Kidney epithelial cell (primary cell): ENCODE measurements around the gene COPE. TPM values are rescaled to one million over a fixed set of nuclear protein-coding genes. Genes with fewer than 3 reads are reported as not detected.

ENCODE experiments used
- DNase-seq: peaks from one replicate; pipeline ENCODE4 v3.0.0-alpha.2; 2010; ENCODE audit warnings: low read depth
- H3K27me3 ChIP-seq: 2 replicates; pipeline ENCODE4 v1.6.0; 2011; ENCODE audit warnings: low read length; ENCODE audit not compliant: control insufficient read depth, insufficient read depth
- H3K36me3 ChIP-seq: 2 replicates; pipeline ENCODE4 v1.5.1; 2011; ENCODE audit warnings: low read length; ENCODE audit not compliant: control insufficient read depth, insufficient read depth
- H3K4me3 ChIP-seq: 2 replicates; pipeline ENCODE4 v1.5.1; 2011; ENCODE audit warnings: low read depth, mild to moderate bottlenecking, control low read depth, low read length
- CTCF ChIP-seq: IDR thresholded peaks from 2 replicates; pipeline ENCODE4 v1.5.1; 2011; ENCODE audit warnings: mild to moderate bottlenecking, moderate library complexity, low read length, control low read depth, inconsistent platforms; ENCODE audit not compliant: insufficient read depth, poor library complexity, severe bottlenecking
- total RNA-seq: library from RNA; depleted of rRNA; stranded (reverse); fragments of >200 nt; gene quantifications from 2 replicates; pipeline ENCODE4 v1.2.3, GENCODE V29; 2015

Gene COPE
- total RNA-seq, 1 donor from 2014 or later: 437 TPM

DNA sequence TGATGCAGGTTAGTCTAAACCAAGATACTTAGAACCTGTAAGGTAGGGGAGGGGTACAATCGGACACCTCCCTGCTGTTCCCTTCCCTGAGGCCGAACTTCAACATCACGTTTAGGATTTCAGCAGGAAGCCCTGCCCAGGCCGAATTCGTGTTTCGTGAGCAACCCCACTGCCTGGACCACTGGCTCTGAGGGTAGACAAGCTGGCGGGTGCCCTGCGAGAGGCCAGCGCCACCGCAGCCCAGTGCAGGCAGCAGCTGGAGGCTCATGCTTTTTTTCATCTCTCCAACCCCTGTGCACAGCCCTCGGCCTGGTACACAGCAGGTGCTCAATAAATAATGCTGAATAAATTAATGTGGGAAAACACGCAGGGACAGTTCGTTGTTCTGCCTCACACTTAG is 14.1 kb upstream of the COPE start:
- Histone ChIP-seq H3K36me3 (peaks cover 7% of the 10 kb centered on the region), H3K27me3 (no peaks in the 10 kb centered on the region), H3K4me3 (no peak overlapping the region)
- DNase-seq: no peak
- TF ChIP-seq CTCF: no peak

DNA sequence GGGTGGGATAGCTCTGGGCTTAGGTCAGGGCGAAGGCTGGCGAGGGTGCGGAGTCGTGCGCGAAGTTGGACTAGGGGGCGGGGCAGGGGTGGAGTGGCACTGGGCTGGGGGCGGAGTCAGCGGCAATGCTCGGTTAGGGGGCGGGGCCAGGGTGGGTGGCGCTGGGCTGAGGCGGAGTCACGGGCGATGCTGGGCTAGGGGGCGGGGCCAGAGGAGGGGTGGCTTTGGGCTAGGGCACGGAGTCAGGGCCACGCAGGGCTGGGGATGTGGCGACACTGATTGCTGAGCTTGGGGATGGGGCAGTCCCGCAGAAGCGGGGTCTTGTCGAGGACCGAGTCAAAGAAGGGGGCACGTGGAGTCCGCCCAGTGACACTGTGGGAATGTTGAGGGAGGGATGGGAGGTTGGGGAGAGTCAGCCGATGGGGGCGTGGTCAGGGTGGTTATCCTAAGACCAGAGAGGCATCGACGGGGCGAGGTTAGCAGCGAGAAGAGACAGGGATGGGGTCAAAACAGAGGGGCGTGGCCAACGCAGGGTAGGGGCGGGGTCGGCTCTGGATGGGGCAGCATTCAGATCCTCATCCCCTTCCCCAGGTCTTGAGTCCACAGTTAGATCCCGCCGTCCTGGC is 13.1 kb upstream of the COPE start:
- H3K27me3 ChIP-seq: no peaks in the 10 kb centered on the region
- no peak for DNase-seq
- H3K36me3 ChIP-seq: peaks cover 7% of the 10 kb centered on the region
- no peak overlapping the region for H3K4me3 ChIP-seq
- TF ChIP-seq CTCF: no peak

- no peak for TF ChIP-seq CTCF
- Histone ChIP-seq H3K4me3 (no peak overlapping the region), H3K36me3 (peaks cover 7% of the 10 kb centered on the region), H3K27me3 (no peaks in the 10 kb centered on the region)
- no peak for DNase-seq
Observed at GRCh38 chr19:18931316-18932162, 12.4 kb upstream of the COPE start.

DNA sequence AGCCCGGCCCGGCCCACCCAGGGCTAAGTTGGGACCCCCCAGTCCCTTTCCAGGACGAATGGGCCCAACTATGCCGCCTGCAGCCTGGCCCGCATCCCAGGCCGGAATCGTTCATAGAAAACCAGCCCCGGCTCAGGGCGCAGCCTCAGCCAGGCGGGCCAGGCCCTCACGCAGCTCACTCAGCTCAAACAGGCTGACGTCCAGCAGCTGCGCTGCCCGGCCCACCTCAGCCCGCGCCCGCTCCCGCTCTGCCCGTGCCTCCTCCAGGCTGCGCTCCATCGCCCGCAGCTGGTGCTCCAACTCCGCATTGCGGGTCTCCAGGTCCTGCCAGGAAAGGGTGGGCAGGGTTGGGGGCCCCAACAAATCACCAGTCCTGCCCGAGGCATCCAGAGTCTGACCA is 10.1 kb upstream of the COPE start:
- Histone ChIP-seq H3K27me3 (no peaks in the 10 kb centered on the region), H3K36me3 (peaks cover 8% of the 10 kb centered on the region), H3K4me3 (no peak overlapping the region)
- no peak for TF ChIP-seq CTCF
- no peak for DNase-seq

DNA sequence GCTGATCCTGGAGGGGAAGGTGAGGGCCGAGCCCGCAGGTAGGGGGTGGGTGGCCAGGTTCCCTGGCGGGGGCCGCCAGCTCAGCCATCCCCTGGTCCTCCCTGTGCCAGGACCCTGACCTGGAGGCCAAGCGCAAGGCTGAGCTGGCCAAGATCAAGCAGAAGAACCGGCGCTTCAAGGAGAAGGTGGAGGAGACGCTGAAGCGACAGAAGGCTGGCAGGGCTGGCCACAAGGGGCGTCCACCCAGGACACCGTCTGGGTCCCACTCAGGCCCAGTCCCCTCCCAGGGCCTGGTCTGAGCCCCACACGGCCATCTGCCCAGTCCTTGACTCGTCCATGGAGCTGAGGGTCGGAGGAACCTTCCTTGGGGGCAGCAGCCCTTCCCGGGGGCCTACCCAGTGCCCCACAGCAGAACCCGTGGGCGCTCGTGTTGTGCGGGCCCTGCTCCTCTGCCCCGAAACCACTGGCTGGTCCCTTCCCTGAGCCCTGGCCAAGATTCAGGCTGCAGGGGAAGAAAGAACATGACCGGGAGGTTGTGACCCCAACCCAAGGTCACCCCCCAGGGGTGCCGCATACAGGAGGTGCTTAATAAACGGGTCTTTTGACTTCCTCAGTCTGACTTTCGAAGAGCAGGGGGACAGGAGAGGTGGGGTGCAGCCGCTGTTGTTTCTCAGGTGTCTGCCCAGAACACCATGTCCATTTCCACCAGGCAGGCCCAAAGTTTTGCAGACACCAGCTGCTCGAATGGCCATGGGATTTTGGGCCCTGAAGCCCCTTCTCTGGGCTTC is 9.0 kb upstream of the COPE start:
- Histone ChIP-seq H3K36me3 (peaks cover 7% of the 10 kb centered on the region), H3K4me3 (no peak overlapping the region), H3K27me3 (no peaks in the 10 kb centered on the region)
- DNase-seq: no peak
- TF ChIP-seq CTCF: no peak
